Type B pancreatic cell (in vitro differentiated cells): ENCODE measurements around the gene GLIS1. TPM values are rescaled to one million over a fixed set of nuclear protein-coding genes. Genes with fewer than 3 reads are reported as not detected.

Experiments
- DNase-seq: peaks from one replicate; pipeline ENCODE4 v3.0.0; 2021; ENCODE audit warnings: mixed read lengths; ENCODE audit not compliant: unreplicated experiment; ENCODE audit errors: extremely low spot score
- H3K27ac Mint-ChIP-seq: 2 replicates; pipeline ENCODE4 v1.8.0; 2021; ENCODE audit warnings: mild to moderate bottlenecking, mixed read lengths
- H3K27me3 Mint-ChIP-seq: 2 replicates; pipeline ENCODE4 v1.8.0; 2021; ENCODE audit warnings: mixed read lengths
- H3K36me3 Mint-ChIP-seq: 2 replicates; pipeline ENCODE4 v1.8.0; 2021; ENCODE audit warnings: mixed read lengths
- H3K4me1 Mint-ChIP-seq: one replicate; pipeline ENCODE4 v1.8.0; 2021; ENCODE audit warnings: mixed read lengths; ENCODE audit not compliant: unreplicated experiment
- H3K4me3 Mint-ChIP-seq: 2 replicates; pipeline ENCODE4 v1.8.0; 2021; ENCODE audit warnings: mild to moderate bottlenecking, mixed read lengths
- H3K9me3 Mint-ChIP-seq: 2 replicates; pipeline ENCODE4 v1.8.0; 2021; ENCODE audit warnings: mixed read lengths
- CTCF ChIP-seq: fragments of 200-600 bp; sonication (generic); conservative IDR thresholded peaks from 2 replicates; pipeline ENCODE4 v1.5.0; 2021; ENCODE audit warnings: antibody characterized with exemption, mild to moderate bottlenecking
- total RNA-seq: library from RNA; stranded (reverse); gene quantifications from 2 replicates; pipeline ENCODE4 v1.2.1, GENCODE V29; 2021; ENCODE audit warnings: low replicate concordance

GLIS1 gene
- total RNA-seq, 1 donor from 2014 or later = 2.1 TPM

- Mint-ChIP-seq H3K27ac (no peak overlapping the region), H3K4me1 (peaks cover 5% of the 10 kb centered on the region), H3K36me3 (no peaks in the 10 kb centered on the region), H3K27me3 (no peaks in the 10 kb centered on the region), H3K4me3 (no peak overlapping the region), H3K9me3 (no peaks in the 10 kb centered on the region)
- TF ChIP-seq CTCF = no peak
- DNase-seq = no peak
Measured at GRCh38 chr1:53469373-53469772, 269.6 kb downstream of the GLIS1 start.

- Mint-ChIP-seq H3K27ac (no peak overlapping the region), H3K9me3 (no peaks in the 10 kb centered on the region), H3K36me3 (no peaks in the 10 kb centered on the region), H3K4me3 (no peak overlapping the region), H3K4me1 (peaks cover 6% of the 10 kb centered on the region), H3K27me3 (no peaks in the 10 kb centered on the region)
- DNase-seq = no peak
- no peak for TF ChIP-seq CTCF
Measured at GRCh38 chr1:53468374-53468773, 270.6 kb downstream of the GLIS1 start.

GRCh38 chr1:53467391-53467790 lies 271.6 kb downstream of the GLIS1 start:
- Mint-ChIP-seq H3K9me3 (no peaks in the 10 kb centered on the region), H3K4me1 (peaks cover 12% of the 10 kb centered on the region), H3K4me3 (no peak overlapping the region), H3K27me3 (no peaks in the 10 kb centered on the region), H3K27ac (no peak overlapping the region), H3K36me3 (no peaks in the 10 kb centered on the region)
- no peak for TF ChIP-seq CTCF
- no peak for DNase-seq

GRCh38 chr1:53465023-53465957 lies 273.7 kb downstream of the GLIS1 start:
- Mint-ChIP-seq H3K4me3 (no peak overlapping the region), H3K27me3 (no peaks in the 10 kb centered on the region), H3K4me1 (peaks cover 12% of the 10 kb centered on the region), H3K36me3 (no peaks in the 10 kb centered on the region), H3K9me3 (no peaks in the 10 kb centered on the region), H3K27ac (no peak overlapping the region)
- no peak for TF ChIP-seq CTCF
- DNase-seq = no peak

- TF ChIP-seq CTCF = no peak
- H3K27ac Mint-ChIP-seq = no peak overlapping the region
- peaks cover 12% of the 10 kb centered on the region for H3K4me1 Mint-ChIP-seq
- H3K4me3 Mint-ChIP-seq = no peak overlapping the region
- H3K27me3 Mint-ChIP-seq = no peaks in the 10 kb centered on the region
- H3K9me3 Mint-ChIP-seq = no peaks in the 10 kb centered on the region
- H3K36me3 Mint-ChIP-seq = no peaks in the 10 kb centered on the region
- DNase-seq = no peak
Measured at GRCh38 chr1:53463961-53464899, 274.7 kb downstream of the GLIS1 start.
